NCI-H2227 (cell line): ENCODE measurements around the gene OSBPL6.
"Not testable (repeated sequence)": the region's sequence is repeated elsewhere in the genome, so short reads cannot be mapped to it uniquely, and the experiment has no call there.

ENCODE experiments used
- DNase-seq: peaks from one replicate; lab custom pipeline; 2025; ENCODE audit not compliant: unreplicated experiment; lab: John Stamatoyannopoulos, UW

OSBPL6 gene

DNA sequence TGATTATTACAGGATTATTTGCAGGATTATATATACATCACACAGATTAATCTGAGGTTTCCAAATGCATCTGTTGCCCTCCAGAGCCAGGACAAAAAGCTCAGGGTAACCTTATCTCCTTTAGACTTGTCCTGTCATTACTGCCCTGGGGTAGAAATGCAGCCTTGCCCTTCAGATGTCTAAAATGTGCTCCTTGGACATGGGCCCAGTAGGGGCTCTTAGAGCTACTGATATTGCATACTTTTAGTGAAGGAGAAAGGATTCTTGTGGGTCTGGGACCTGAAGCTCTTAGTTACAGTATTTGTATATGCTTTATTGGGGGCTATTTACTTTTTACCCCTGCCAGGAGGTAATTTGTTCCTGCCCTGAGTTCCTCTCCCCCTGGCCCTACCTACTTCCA lies 200.5 kb downstream of the OSBPL6 start:
- no peak for DNase-seq

DNA sequence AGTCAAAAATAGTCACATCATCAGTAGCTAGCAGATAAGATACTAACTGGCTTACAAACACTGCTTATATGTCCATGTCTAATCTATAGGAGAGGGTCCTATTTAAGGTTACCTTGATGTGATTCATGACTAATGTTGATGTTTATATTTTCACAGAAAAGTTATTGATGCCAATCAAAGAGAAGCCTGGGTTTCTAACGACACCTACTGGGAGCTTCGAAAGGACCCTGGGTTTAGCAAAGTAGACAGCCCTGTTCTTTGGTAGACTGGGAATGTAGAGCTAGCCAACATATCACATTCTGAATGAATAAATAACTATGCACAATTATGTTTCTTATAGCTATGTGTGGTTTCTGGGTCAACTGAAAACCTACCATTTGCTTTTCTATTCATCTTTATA lies 201.0 kb downstream of the OSBPL6 start:
- no peak for DNase-seq

DNA sequence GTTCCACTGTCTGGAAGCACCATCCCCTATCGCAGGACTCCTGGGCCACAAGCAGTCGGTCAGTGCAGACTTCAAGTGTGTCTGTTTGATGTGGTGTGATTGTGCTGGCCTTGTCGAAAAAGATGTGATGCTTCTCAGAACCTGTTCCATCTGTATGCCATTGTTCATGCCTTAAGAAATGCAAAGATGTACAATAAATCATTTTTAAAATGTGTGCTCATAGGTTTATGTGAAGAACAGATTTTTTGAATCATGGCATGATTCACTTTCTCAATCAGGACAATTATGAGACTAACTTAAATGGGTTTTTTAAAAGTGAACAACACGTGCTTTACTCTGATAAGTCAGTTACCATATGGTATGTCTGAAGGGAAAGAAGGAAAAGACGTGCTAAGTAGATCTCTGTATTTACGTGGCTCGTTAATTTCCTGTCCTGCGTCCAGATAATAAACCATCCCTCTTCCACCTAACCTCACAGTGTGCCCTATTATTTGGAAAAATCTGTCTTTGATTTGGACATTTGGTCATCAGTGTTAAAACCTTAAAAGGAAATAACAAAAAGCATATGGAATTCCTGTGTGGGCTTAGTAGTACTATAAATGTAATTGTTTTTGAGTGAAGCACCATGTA lies 201.7 kb downstream of the OSBPL6 start:
- no peak for DNase-seq

DNA sequence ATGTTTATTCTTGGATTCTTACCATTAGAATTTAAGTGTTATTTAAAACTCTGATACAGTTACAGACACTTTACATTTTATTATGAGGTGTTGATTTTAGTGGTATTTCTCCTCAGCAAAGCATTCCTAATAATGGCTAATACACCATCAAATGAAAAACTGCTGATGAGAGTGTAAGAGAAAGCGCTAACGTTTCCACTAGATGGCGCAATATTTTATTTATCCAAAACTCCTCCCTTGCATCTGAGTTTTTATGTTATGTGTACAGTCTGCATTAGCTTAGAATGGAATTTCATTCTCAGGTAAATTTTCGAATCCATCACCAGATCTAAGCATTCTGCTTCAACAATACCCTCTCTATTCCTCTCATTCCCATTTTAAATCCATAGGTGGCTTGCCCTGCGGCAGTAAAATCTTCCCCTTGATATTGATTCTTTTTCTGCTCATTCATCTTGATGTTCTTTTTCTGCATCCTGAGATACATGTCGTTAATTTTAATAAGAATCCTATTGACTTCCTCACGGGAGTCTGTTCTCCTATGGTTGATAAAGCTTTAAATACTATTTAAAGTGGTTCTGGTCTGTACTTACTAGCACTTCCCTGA lies 202.8 kb downstream of the OSBPL6 start:
- DNase-seq = peak; percentile 76

DNA sequence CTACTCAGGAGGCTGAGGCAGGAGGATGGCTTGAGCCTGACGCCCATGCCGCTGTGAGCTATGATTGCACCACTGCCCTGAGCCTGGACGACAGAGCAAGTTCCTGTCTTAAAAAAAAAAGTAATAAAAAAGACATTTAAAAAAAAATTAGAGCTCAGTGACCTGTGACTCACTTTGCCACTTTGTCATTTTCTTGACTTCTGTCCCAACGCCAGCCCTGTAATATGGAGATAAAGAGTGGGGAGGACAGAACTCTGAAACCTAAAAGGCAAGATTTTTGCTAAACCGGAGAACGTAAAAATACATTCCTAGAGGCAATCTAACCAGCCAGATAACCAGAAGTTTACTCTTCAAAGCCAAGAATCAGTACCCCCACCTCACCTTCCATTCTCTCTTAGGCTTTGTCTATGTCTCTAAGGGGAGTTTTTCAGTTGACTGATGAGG lies 207.7 kb downstream of the OSBPL6 start:
- no peak for DNase-seq

DNA sequence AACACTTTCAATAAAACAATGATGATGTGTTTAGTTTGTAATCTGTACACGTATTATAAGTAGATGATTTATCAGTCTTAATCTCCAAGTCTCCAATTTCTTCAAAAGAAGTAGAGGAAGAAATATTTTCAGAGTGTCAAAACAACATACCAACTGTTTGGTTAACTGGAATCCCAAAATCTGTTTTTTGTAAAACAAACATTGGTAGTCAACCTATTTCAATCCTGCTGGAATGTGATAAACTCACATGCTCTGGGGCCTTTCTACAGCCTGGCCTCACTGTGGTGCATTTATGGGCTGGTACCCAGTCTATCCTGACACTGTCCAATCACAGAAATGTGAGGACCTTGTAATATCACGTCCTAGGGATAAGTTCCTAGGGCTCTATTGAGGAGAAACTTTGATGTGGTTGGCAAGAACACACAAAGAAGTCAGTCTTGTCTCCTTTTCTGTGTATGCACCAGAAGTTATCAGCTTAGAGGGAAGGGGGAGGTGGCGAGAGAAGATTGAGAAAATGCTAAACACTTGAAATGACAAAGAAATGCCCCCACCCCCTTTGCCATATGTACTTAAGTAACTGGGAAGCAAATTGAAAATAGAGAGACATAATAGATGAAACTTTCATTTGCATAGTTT lies 209.5 kb downstream of the OSBPL6 start:
- no peak for DNase-seq

DNA sequence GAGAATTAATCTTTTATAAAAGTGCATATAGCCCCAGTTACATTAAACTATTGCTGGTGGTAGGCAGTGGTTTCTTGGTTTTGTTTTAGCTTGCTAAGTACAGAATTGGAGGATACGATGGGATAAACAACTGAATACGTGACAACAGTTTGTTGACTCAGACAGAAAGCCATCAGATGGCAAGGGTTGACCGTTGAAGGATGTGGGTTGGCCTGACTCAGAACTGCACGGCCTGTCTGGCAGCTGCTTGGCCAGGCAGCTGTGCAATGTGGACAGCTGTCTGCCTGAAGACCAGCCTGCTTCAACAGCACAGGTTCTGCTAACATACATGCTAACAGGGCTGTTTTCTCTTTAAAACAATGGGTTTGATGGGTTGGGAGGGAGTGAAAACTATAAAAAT lies 210.1 kb downstream of the OSBPL6 start:
- DNase-seq = peak; percentile 15

DNA sequence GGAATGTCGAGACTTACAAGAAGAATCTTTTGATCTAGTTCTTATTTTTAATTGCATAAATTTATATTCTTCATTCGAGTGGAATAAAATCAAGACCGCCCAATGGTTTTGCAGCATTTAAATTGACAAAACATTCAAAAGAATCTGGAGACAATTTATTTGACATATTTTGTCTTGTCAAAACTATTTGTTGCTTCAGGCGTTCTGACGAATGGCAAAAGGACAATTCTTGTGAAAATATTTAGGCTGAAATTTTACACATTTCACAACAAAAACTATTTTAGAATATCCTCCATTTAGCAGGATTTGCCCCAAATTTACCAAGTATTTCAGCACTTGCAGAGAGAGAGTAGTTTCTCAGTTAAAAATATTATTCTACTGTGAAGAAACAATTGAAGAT lies 214.9 kb downstream of the OSBPL6 start:
- DNase-seq = no peak

DNA sequence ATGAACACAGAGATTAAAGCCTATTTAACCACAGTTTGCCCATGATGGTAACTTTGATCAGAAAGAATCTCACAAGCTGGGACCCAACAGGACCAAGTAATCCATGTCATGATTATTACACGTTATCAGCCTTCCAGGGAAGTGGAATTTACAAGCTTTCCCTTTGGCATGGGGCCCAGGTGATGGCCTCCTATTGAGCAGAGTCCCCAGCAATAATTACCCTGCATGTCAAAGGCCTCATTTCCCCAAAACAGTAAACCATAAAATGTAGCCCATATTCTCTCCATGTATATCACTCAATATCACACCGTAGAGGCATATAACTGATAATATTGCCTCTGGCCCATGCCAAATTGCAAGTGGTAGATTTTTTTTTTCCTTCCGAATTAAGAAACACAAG lies 217.7 kb downstream of the OSBPL6 start:
- no peak for DNase-seq

DNA sequence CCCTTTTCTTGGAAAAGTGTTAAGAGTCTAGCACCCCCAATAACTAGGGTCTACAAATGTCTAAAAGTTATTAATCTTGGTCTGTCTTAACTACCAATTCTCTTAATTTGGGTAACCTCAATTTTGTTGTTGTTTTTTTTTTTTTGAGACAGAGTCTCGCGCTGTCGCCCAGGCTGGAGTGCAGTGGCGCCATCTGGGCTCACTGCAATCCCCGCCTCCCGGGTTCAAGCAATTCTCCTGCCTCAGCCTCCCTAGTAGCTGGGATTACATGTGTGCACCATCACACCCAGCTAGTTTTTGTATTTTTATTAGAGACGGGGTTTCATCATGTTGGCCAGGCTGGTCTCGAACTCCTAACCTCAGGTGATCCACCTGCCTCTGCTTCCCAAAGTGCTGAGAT lies 218.1 kb downstream of the OSBPL6 start:
- DNase-seq = not testable (repeated sequence)

DNA sequence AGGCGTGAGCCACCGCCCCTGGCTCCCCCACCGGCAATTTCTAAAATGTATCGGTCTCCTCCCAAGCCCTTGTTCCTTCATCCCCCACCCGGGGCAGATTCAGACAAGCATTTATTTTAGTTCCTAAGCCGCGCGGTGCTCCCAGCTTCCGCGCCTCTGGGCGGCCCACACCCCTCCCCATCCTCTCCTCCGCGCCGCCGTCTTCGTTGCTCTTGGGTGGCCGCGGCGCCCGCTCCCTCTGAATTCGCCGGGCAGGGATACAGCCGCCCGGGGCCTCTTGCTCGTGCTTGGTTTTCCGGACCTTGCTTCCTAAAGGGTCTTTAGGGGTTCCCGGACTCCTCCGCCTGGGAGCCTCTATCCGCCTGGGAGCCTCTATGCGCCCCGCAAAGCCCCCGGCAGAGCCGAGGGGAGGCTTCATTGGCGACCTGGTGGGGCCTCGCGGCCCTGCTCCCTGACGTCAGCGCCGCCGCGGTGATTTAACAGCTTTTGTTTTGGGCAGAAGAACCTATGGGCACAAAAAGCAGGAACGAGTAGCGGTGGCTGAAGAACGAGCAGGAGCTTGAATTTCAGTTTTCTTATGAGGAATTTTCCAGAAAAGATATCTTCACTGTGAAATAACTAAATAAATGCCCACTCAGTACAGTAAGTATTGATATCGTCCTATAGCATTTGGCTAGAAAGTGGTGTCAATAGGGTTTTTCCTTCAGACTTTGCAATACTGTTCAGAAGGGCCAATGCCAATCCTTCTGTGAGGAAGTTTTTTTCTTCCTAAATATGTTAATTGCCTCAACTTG lies 219.4 kb downstream of the OSBPL6 start:
- DNase-seq = peak; percentile 95

DNA sequence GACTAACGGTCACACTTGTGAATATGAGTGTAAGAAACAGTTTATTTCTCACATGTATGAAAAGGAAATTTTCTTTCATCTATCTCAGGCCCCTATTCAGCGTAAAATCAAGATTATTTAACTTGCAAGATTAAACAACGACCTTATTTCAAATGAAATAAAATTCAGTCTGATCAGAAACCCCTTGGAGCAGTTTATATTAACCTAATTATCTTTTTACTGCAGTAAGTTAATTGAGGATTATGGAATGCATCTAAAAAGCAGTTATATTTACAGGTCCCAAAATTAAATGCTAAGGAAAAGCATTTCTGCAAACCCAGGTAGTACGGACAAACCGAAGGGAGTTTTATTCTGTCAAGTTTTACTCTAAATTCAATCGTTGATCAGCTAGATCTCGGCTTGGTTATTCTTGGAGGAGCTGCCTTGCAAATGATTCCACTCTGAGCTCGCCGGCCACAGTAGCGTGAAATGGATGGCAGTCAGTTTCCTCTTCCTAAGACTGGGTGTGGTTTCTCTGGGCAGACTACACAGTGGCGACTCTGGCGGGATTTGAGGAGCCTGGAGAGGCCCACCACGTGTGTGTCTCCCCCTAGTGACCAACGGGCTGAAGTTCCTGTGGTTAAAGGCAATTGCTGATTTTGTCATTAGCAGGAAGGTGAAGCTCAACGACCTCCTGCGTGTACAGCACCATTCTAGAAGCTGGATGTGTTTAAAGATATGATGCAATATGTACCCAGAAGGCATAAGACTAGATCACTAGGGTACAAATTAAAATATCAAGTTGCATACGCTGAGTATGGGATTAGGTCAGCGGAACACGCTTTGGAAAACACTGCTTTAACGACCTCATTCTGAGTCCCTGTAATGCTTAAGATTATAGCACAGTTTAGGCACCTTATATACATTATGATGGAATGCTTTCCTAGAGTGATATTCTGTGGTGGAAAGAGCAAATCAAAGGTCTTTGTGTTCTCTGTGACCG lies 220.2 kb downstream of the OSBPL6 start:
- DNase-seq = peak; percentile 98

DNA sequence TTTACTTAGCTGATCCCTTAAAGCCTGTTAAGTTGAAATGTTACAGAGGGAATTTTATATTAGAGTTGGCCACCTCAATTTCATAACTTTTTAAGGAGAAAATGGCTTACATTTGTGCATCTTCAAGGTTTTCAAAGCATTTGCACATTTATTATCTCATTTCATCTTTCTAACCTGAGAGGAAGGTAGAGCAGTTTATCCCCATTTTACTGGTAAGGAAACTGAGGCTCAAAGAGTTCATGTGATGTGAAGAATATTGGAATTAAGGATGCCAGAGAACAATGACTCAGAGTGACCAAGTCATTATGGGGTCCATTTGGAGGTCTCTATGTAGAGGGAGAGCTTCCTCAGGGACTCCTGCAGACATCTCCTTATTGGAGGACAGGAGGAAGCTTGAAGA lies 221.7 kb downstream of the OSBPL6 start:
- no peak for DNase-seq

DNA sequence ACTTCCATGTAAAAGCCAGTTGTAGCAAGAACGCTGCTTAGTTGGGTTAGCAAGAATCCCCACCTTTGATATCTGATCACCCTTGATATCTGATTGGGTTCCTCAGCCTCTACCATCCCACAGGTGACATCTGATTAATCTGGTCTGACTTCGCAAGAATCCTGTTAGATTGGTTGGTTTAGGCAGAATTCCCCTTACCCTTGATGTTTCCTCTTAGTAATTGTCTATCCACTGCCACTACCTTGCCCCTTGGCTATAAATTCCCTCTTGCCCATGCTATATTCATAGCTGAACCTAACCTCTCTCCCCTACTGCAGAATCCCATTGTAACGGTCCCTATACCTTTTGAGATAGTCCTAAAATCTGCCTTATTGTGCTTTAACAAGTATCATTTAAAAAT lies 223.6 kb downstream of the OSBPL6 start:
- DNase-seq = no peak

DNA sequence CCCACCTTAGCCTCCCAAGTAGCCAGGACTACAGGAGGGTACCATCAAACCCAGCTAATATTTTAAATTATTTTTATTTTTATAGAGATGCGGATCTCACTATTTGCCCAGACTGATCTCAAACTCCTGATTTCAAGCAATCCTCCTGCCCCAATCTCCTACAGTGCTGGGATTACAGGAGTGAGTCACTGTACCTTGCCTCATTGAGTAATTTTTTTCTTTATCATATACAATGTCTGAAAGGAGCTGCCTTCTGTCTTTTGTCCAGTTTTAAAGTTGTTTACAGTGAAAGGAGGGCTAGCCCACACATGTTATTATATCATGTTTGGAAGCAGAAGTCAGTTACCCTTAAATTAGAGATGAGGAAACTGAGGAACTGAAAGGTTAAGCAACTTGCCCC lies 224.1 kb downstream of the OSBPL6 start:
- DNase-seq = no peak

DNA sequence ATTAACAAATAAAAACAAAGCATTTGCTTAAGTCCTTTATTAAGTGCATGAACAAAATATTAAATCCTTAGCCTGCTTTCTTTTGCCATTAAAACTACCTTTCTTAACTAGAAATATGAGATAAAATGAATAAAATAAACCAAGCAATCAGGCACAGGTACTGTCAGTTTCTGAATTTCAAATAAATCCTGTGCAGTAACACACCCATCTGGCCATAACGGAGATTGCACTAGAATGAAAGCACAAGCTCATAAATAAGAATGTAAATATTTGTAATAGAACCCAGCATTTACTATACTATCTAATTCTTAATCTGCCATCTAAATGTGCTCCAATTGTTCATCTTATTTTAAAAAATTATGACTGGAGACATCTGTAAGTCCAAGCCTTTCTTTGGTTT lies 224.8 kb downstream of the OSBPL6 start:
- DNase-seq = peak; percentile 13

DNA sequence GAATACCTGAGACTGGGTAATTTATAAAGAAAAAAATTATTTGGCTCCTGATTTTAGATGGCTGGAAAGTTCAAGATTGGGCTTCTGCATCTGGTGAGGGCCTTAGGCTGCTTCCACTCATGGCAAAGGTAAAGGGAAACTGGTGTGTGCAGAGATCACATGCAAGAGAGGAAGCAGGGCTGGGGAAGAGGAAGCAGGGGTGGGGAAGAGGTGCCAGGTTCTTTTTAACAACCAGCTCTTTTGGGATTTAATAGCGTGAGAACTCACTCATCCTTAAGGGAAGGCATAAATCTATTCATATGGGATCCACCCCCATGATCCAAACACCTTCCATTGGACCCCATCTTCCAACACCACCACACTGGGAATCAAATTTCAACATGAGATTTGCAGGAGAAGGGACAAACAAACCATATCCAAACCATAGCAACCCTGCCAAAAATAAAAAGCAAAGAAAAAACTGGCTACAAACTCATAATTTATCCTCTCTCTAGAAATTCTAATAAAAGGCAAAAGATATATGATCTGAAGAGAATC lies 226.2 kb downstream of the OSBPL6 start:
- DNase-seq = no peak

DNA sequence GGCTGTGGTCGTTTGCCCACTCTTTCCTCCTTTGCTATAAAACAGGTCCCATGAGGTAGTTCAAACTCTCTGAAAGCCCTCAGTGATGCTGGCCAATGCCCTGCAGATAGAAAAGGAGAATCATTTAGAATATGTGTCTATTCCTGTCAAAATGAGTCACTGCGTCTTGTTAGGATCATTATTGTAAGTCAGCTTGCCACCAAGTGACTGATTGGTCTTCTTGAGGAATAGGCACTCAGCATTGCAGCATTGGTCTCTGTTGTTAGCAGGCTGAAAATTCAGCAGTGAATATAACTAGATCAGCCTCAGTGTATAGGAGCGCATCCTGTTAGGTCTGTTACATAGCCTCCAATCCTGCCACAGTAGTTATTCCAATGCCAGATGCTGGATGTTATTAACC lies 227.8 kb downstream of the OSBPL6 start:
- DNase-seq = no peak

DNA sequence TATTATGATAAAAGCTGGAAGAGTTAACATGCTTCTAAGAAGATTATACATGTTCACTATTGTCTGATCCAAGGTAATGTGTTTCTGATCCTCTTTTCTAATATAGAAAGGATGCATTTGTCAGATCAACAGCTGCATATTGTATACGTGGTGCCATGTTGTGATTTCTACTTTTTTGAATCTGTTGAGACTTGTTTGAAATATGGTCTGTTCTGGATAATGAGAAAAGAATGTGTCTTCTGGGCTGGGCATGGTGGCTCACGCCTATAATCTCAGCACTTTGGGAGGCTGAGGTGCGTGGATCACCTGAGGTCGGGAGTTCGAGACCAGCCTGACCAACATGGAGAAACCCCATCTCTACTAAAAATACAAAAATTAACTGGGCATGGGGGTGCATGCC lies 229.4 kb downstream of the OSBPL6 start:
- DNase-seq = not testable (repeated sequence)

DNA sequence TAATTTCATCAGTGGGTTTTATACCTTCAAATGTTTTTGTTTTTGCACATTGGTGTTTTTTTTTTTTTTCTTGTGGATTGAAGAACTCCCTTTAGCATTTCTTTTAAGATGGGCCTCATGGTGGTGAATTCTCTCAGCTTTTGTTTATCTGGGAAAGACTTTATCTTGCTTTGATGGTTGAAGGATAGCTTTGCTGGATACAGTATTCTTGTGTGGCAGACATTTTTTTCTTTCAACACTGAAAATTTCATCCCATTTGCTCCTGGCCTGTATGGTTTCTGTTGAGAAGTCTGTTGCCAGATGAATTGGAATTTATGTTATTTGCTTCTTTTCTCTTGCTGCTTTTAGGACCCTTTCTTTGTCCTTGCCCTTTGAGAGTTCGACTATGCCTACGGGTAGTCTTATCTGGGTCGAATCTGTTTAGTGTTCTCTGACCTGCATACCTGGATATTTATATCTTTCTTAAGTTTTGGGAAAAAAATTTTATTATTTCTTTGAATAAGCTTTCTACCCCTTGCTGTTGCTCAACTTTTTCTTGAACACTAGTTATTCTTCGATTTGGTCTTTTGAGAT lies 231.0 kb downstream of the OSBPL6 start:
- DNase-seq = no peak
